ENCODE data around the gene TAGLN.

DNA sequence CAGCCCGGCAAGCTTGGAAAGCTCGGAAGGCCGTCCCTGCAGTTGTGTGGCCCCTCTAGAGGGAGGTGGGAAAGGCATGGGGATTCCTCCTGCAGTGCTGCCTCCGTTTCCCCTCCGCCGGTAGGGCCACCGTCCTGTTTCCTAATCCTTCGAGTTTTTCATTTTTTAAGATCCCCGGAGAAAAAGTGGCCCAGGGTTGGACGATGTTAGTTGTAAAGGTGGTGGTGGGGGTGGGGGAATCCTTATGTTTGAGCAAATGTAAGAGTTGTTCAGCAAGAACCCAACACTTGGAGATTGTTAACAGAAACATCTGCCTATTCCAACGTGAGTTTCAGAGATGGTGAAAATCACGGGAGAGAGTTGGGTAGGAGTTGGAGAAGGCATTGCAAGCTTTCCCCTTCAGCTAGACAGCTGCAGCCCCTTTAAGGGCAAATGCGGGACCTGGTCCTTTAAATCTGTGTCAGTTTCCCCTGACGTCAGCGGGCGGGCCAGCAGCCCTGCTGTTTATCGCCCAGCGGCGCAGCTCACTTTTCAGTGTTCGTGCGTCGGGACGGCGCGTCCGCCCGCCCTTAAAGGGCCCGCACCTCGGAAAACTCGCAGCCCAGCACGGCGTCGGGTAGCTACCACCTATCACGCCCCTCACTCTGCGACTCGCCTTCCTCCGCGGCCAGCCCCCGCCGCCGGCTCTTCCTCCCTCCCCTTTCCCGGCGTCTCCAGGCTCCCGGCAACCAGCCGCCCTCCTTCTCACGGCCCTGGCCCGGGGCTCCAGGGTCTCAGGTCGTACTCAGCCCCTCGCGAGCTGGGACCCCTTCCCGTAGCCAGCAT, 20.7 kb upstream of the TAGLN start, which contains the start of gene SIDT2:
- peak; percentile 91 for TF ChIP-seq POLR2A (IDR thresholded peaks at IDR 0.05)
- TF ChIP-seq, protein P1, sequence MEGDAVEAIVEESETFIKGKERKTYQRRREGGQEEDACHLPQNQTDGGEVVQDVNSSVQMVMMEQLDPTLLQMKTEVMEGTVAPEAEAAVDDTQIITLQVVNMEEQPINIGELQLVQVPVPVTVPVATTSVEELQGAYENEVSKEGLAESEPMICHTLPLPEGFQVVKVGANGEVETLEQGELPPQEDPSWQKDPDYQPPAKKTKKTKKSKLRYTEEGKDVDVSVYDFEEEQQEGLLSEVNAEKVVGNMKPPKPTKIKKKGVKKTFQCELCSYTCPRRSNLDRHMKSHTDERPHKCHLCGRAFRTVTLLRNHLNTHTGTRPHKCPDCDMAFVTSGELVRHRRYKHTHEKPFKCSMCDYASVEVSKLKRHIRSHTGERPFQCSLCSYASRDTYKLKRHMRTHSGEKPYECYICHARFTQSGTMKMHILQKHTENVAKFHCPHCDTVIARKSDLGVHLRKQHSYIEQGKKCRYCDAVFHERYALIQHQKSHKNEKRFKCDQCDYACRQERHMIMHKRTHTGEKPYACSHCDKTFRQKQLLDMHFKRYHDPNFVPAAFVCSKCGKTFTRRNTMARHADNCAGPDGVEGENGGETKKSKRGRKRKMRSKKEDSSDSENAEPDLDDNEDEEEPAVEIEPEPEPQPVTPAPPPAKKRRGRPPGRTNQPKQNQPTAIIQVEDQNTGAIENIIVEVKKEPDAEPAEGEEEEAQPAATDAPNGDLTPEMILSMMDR (IDR thresholded peaks at IDR 0.05), result no peak

All from right lobe of liver (tissue), 4 donors.